HepG2 (cell line): ENCODE measurements around the gene MYRIP. TPM values are rescaled to one million over a fixed set of nuclear protein-coding genes. Genes with fewer than 3 reads are reported as not detected.

ENCODE experiments used
- ATAC-seq: fragments of 200-7000 bp; cut with Tn5 transposase; 3 replicates; pipeline ENCODE4 v1.9.1; 2020; ENCODE audit warnings: mild to moderate bottlenecking, moderate library complexity
- BruUV-seq: library from RNA; stranded (reverse); fragments of 400-500 nt; replicated peaks from 2 replicates; lab custom pipeline; 2021; lab: Mats Ljungman, UMichigan
- CTCF ChIA-PET: fragments of 300-600 bp; formaldehyde crosslinking; extraction: SDS; loops from one replicate; lab custom pipeline; 2021; ENCODE audit warnings: low total read pairs, inconsistent platforms, low intra/inter-chr PET ratio; lab: Yijun Ruan, JAX
- POLR2A ChIA-PET: fragments of 350-600 bp; sonication (Branson Sonifier 250); formaldehyde crosslinking; loops from one replicate; lab custom pipeline; 2020; ENCODE audit warnings: antibody characterized with exemption, inconsistent platforms; lab: Yijun Ruan, JAX
- DNase-seq: peaks from one replicate; pipeline ENCODE4 v3.0.0-alpha.2; 2015; ENCODE audit warnings: low spot score
- FAIRE-seq: peaks from 3 replicates; lab custom pipeline; 2011; peaks lifted over from hg19 to GRCh38; lab: Jason Lieb, UNC
- H2AFZ ChIP-seq: one replicate; pipeline ENCODE4 v1.6.1; 2011; ENCODE audit warnings: low read length, inconsistent platforms
- H3K27ac ChIP-seq: fragments of 300-600 bp; 3 replicates; pipeline ENCODE4 v1.8.0; 2011; ENCODE audit warnings: mixed run types, mild to moderate bottlenecking, mixed read lengths, low read length, inconsistent platforms; ENCODE audit not compliant: insufficient read depth; ENCODE audit errors: extremely low read length
- H3K27me3 ChIP-seq, 2 experiments: fragments of 200-600 bp in 1 of 2; 2 replicates in 1 of 2; 3 replicates in 1 of 2; pipeline versions ENCODE4 v1.6.0 to v1.8.0; 2011; ENCODE audit warnings: low read length in 2 of 2, mild to moderate bottlenecking in 2 of 2, moderate library complexity in 2 of 2, inconsistent platforms in 1 of 2; ENCODE audit not compliant: insufficient read depth in 2 of 2, control insufficient read depth in 1 of 2
- H3K36me3 ChIP-seq, 2 experiments: fragments of 200-600 bp in 1 of 2; replicated peaks in 1 of 2; 2 replicates in 1 of 2; 3 replicates in 1 of 2; pipeline versions ENCODE4 v1.5.1 to v1.8.0; 2011; ENCODE audit warnings: low read length in 2 of 2, inconsistent platforms in 1 of 2; ENCODE audit not compliant: insufficient read depth in 2 of 2, control insufficient read depth in 1 of 2
- H3K4me1 ChIP-seq: 2 replicates; pipeline ENCODE4 v1.5.1; 2012; ENCODE audit warnings: low read length, inconsistent platforms; ENCODE audit not compliant: insufficient read depth
- H3K4me2 ChIP-seq: 2 replicates; pipeline ENCODE4 v1.6.0; 2011; ENCODE audit warnings: low read depth, low read length, inconsistent platforms
- H3K4me3 ChIP-seq, 3 experiments: fragments of 200-600 bp in 1 of 3; sonication (generic), shearing (Covaris generic) in 1 of 3; replicated peaks in 1 of 3; 2 replicates each; pipeline ENCODE4 v1.5.1; 2011 to 2016; ENCODE audit warnings: low read length in 3 of 3, inconsistent platforms in 2 of 3, low read depth in 2 of 3, mild to moderate bottlenecking in 2 of 3, control low read depth in 1 of 3, mixed read lengths in 1 of 3; ENCODE audit not compliant: insufficient read depth in 1 of 3
- H3K79me2 ChIP-seq: one replicate; pipeline ENCODE4 v1.6.1; 2011; ENCODE audit warnings: low read length, inconsistent platforms; ENCODE audit not compliant: insufficient read depth
- H3K9ac ChIP-seq: 2 replicates; pipeline ENCODE4 v1.6.0; 2011; ENCODE audit warnings: mild to moderate bottlenecking, low read depth, low read length, inconsistent platforms; ENCODE audit not compliant: insufficient read depth
- H3K9me3 ChIP-seq: 2 replicates; pipeline ENCODE4 v1.5.1; 2012; ENCODE audit warnings: mild to moderate bottlenecking, low read length
- H4K20me1 ChIP-seq: 2 replicates; pipeline ENCODE4 v1.6.0; 2011; ENCODE audit warnings: inconsistent platforms, mild to moderate bottlenecking, low read length, moderate library complexity; ENCODE audit not compliant: insufficient read depth
- AKAP8 ChIP-seq: sonication (generic); formaldehyde crosslinking; IDR thresholded peaks from 2 replicates; pipeline ENCODE4 v1.5.1; 2020; ENCODE audit warnings: mild to moderate bottlenecking, missing genetic modification reagents
- FOXO4 ChIP-seq: sonication (generic); formaldehyde crosslinking; conservative IDR thresholded peaks from 2 replicates; pipeline ENCODE4 v1.8.1; 2023; ENCODE audit warnings: missing genetic modification reagents
- IKZF5 ChIP-seq: IDR thresholded peaks from 2 replicates; pipeline ENCODE4 v1.6.1; 2018; ENCODE audit warnings: missing genetic modification reagents, mild to moderate bottlenecking, missing compliant biosample characterization
- NFYC ChIP-seq: IDR thresholded peaks from 2 replicates; pipeline ENCODE4 v1.6.1; 2016; ENCODE audit warnings: missing genetic modification reagents, missing compliant biosample characterization
- SSRP1 ChIP-seq: IDR thresholded peaks from 2 replicates; pipeline ENCODE4 v1.6.1; 2016; ENCODE audit warnings: control low read depth
- TEAD2 ChIP-seq: sonication (generic); formaldehyde crosslinking; IDR thresholded peaks from 2 replicates; pipeline ENCODE4 v1.9.0; 2021; ENCODE audit warnings: missing genetic modification reagents
- ZBTB43 ChIP-seq: sonication (generic); formaldehyde crosslinking; conservative IDR thresholded peaks from 2 replicates; pipeline ENCODE4 v1.4.0; 2020; ENCODE audit warnings: missing genetic modification reagents
- ZFP62 ChIP-seq: sonication (generic); formaldehyde crosslinking; IDR thresholded peaks from 2 replicates; pipeline ENCODE4 v1.4.0; 2020; ENCODE audit warnings: missing genetic modification reagents
- ZNF264 ChIP-seq: sonication (generic); formaldehyde crosslinking; IDR thresholded peaks from 2 replicates; pipeline ENCODE4 v1.4.0; 2020; ENCODE audit warnings: missing genetic modification reagents
- ZNF333 ChIP-seq: sonication (generic); formaldehyde crosslinking; IDR thresholded peaks from 2 replicates; pipeline ENCODE4 v1.4.0; 2020; ENCODE audit warnings: mild to moderate bottlenecking, missing genetic modification reagents, borderline replicate concordance
- ZNF382 ChIP-seq: sonication (generic); formaldehyde crosslinking; IDR thresholded peaks from 2 replicates; pipeline ENCODE4 v1.5.0; 2020; ENCODE audit warnings: missing genetic modification reagents, mild to moderate bottlenecking, borderline replicate concordance
- ZNF432 ChIP-seq: sonication (generic); formaldehyde crosslinking; IDR thresholded peaks from 2 replicates; pipeline ENCODE4 v1.5.0; 2020; ENCODE audit warnings: missing genetic modification reagents, mild to moderate bottlenecking, borderline replicate concordance
- ZNF501 ChIP-seq: sonication (generic); formaldehyde crosslinking; IDR thresholded peaks from 2 replicates; pipeline ENCODE4 v1.5.1; 2020; ENCODE audit warnings: mild to moderate bottlenecking, moderate library complexity, missing genetic modification reagents
- ZNF619 ChIP-seq: sonication (generic); formaldehyde crosslinking; IDR thresholded peaks from 2 replicates; pipeline ENCODE4 v1.4.0; 2020; ENCODE audit warnings: mild to moderate bottlenecking, missing genetic modification reagents
- ZNF776 ChIP-seq: sonication (generic); formaldehyde crosslinking; IDR thresholded peaks from 2 replicates; pipeline ENCODE4 v1.4.0; 2020; ENCODE audit warnings: mild to moderate bottlenecking, missing genetic modification reagents
- WGBS: methylation state at CpG from one replicate; pipeline ENCODE4 v1.1.6; 2017; ENCODE audit warnings: low lambda C conversion rate; 5-methylcytosine and 5-hydroxymethylcytosine counted together
- in situ Hi-C: cut with HindIII; loops from 2 replicates; pipeline ENCODE4 v1.10.0; 2017; ENCODE audit warnings: low pct_unique_long_range_greater_than_20kb; ENCODE audit not compliant: extremely low pct_ligation_motif_present
- intact Hi-C: fragments of 100-400 bp; cut with micrococcal nuclease; formaldehyde crosslinking; loops from one replicate; pipeline ENCODE4 v1.10.0; 2022; ENCODE audit not compliant: unreplicated experiment
- polyA plus RNA-seq, 8 experiments: library from polyadenylated mRNA; depleted of rRNA in 3 of 8; stranded (reverse) in 7 of 8; unstranded in 1 of 8; fragments of >200 nt; fragmentation: Illumina TruSeq in 4 of 8; extraction: Trizol in 4 of 8; gene quantifications; 2 replicates each; pipeline versions ENCODE4 v1.2.1 to v1.2.3, GENCODE V29; 2011 to 2016; ENCODE audit warnings: low read depth in 4 of 8, missing spikeins in 1 of 8, mixed read lengths in 1 of 8; ENCODE audit not compliant: insufficient read depth in 1 of 8
- total RNA-seq, 5 experiments: library from RNA; depleted of rRNA; stranded (reverse); fragments of >200 nt; fragmentation: Illumina TruSeq; extraction: Trizol; gene quantifications; 2 replicates each; pipeline ENCODE4 v1.2.3, GENCODE V29; 2016; ENCODE audit warnings: low read depth in 1 of 5

MYRIP gene
- total and polyA plus RNA-seq, 2 of the 13 experiments (the other 11 are each of a cell fraction or from before 2014, with no cell fraction given): 0.64 to 0.84 TPM

- TF ChIP-seq ZNF432 (CRISPR knock-in tag): no peak
These were observed 420.0 kb downstream of the MYRIP start (continued) for GRCh38 chr3:40229386-40229785.

GRCh38 chr3:40229963-40230362 lies 420.6 kb downstream of the MYRIP start:
- WGBS: 6% methylated on average over 1 of the region's 1 CpG
- no TSS peak for BruUV-seq
- Histone ChIP-seq H3K9ac (no peak overlapping the region), H3K4me2 (no peak overlapping the region), H3K9me3 (no peaks in the 10 kb centered on the region)
- in situ Hi-C loops: no loop called here
- intact Hi-C loops: no loop called here
- TF ChIP-seq SSRP1 (CRISPR knock-in tag) (no peak), FOXO4 (CRISPR knock-in tag) (no peak), ZFP62 (CRISPR knock-in tag) (no peak), IKZF5 (CRISPR knock-in tag) (no peak), ZNF501 (CRISPR knock-in tag) (no peak), TEAD2 (CRISPR knock-in tag) (no peak), ZBTB43 (CRISPR knock-in tag) (no peak), ZNF619 (no peak), AKAP8 (no peak), NFYC (CRISPR knock-in tag) (no peak), ZNF333 (CRISPR knock-in tag) (no peak), ZNF382 (CRISPR knock-in tag) (no peak), ZNF264 (CRISPR knock-in tag) (no peak), ZNF776 (CRISPR knock-in tag) (no peak)
- TF ChIP-seq, all 625 proteins: peak for 0
- no peaks in the 10 kb centered on the region for H3K4me1 ChIP-seq
- ChIA-PET POLR2A (no interaction called here), CTCF (no interaction called here)
- FAIRE-seq (no peak), DNase-seq (no peak), ATAC-seq (no peak)
- H3K27me3 ChIP-seq: no peaks in the 10 kb centered on the region
- H3K27ac ChIP-seq: no peak overlapping the region
- H2AFZ ChIP-seq: no peak overlapping the region
- H3K4me3 ChIP-seq: no peak overlapping the region
- no peaks in the 10 kb centered on the region for H3K79me2 ChIP-seq
- H4K20me1 ChIP-seq: no peaks in the 10 kb centered on the region
- no peaks in the 10 kb centered on the region for H3K36me3 ChIP-seq
